Natural killer cell (primary cell): ENCODE measurements around the gene GKN2. TPM values are rescaled to one million over a fixed set of nuclear protein-coding genes. Genes with fewer than 3 reads are reported as not detected.

Source experiments
- ATAC-seq, 3 donors: fragments of 150-1000 bp in 2 of 3; fragments of 200-7000 bp in 1 of 3; cut with Tn5 transposase; 1 replicate in 1 of 3; 2 replicates in 2 of 3; pipeline ENCODE4 v1.10.0; 2021; ENCODE audit warnings: mild to moderate bottlenecking in 2 of 3, moderate library complexity in 2 of 3
- DNase-seq, 2 donors: peaks; one replicate each; pipeline versions ENCODE4 v3.0.0 to v3.0.0-alpha.2; 2013 to 2021; ENCODE audit warnings: mixed read lengths in 1 of 2
- H3K27ac ChIP-seq: one replicate; pipeline ENCODE4 v1.5.1; 2013; ENCODE audit warnings: mild to moderate bottlenecking, low read length
- H3K27me3 ChIP-seq: one replicate; pipeline ENCODE4 v1.6.1; 2013; ENCODE audit warnings: low read length; ENCODE audit not compliant: control insufficient read depth, insufficient read depth
- H3K36me3 ChIP-seq: one replicate; pipeline ENCODE4 v1.6.1; 2013; ENCODE audit warnings: low read length; ENCODE audit not compliant: control insufficient read depth, insufficient read depth
- H3K4me1 ChIP-seq: one replicate; pipeline ENCODE4 v1.6.1; 2013; ENCODE audit warnings: low read length; ENCODE audit not compliant: control insufficient read depth, insufficient read depth
- H3K4me3 ChIP-seq: one replicate; pipeline ENCODE4 v1.5.1; 2013; ENCODE audit warnings: low read length
- H3K9me3 ChIP-seq: one replicate; pipeline ENCODE4 v1.6.1; 2013; ENCODE audit warnings: low read length; ENCODE audit not compliant: control insufficient read depth, insufficient read depth
- H3K27ac Mint-ChIP-seq, 2 donors: one replicate each; pipeline ENCODE4 v1.8.0; 2022; ENCODE audit warnings: mild to moderate bottlenecking in 2 of 2, mixed read lengths in 2 of 2, moderate library complexity in 1 of 2
- H3K27me3 Mint-ChIP-seq, 2 donors: one replicate each; pipeline ENCODE4 v1.8.0; 2022; ENCODE audit warnings: low read depth in 2 of 2, mixed read lengths in 2 of 2
- H3K36me3 Mint-ChIP-seq: one replicate; pipeline ENCODE4 v1.8.0; 2022; ENCODE audit warnings: mixed read lengths
- H3K4me1 Mint-ChIP-seq, 2 donors: one replicate each; pipeline ENCODE4 v1.8.0; 2022; ENCODE audit warnings: mixed read lengths in 2 of 2
- H3K4me3 Mint-ChIP-seq: one replicate; pipeline ENCODE4 v1.8.0; 2022; ENCODE audit warnings: mild to moderate bottlenecking, moderate library complexity, mixed read lengths
- H3K9me3 Mint-ChIP-seq, 2 donors: one replicate each; pipeline ENCODE4 v1.8.0; 2022; ENCODE audit warnings: mixed read lengths in 2 of 2
- WGBS: methylation state at CpG from one replicate; pipeline ENCODE4 v1.1.7; 2013; ENCODE audit warnings: missing lambda C conversion rate; ENCODE audit not compliant: insufficient coverage; 5-methylcytosine and 5-hydroxymethylcytosine counted together
- intact Hi-C: fragments of 100-400 bp; cut with micrococcal nuclease; formaldehyde crosslinking; loops from one replicate; pipeline ENCODE4 v1.14.2; 2022
- total RNA-seq, 4 donors: library from RNA; stranded (reverse); fragments of 120-200 nt in 1 of 4; gene quantifications; one replicate each; pipeline versions ENCODE4 v1.2.3 to v1.2.4, GENCODE V29; 2013 to 2022
- TF ChIP-seq, protein P1 (sequence below): fragments of 200-600 bp; IDR thresholded peaks from one replicate; pipeline ENCODE4 v1.8.0; 2022; ENCODE audit warnings: antibody characterized with exemption

The GKN2 gene
- total RNA-seq, 3 donors from 2014 or later (not counting 1 experiment from before 2014, with no cell fraction given) = not detected

DNA sequence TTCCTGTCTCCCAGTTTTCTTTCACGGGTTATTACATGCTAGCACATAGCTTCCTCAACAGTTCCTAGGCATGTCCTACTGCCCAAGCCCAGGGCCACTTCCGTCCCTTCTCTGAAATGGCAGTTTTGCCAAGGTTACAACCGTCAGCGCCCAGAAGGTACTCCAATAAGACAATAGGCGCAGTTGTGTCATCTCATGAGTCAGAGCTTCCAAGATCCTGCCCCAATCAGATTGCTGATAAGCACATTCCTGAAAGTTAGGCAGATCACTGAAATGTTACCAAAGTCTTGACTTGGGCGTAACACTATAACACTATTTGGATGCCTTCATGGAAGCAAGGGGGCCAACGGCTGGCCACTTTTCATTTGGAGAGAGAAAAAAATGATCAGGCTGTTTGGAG is 34.2 kb downstream of the GKN2 start:
- intact Hi-C loops = loop anchor here (10.0 kb wide), 1 partner anchor 314 kb away; no protein-coding TSS in a partner anchor
- WGBS = 89% methylated on average over 7 of the region's 7 CpGs

DNA sequence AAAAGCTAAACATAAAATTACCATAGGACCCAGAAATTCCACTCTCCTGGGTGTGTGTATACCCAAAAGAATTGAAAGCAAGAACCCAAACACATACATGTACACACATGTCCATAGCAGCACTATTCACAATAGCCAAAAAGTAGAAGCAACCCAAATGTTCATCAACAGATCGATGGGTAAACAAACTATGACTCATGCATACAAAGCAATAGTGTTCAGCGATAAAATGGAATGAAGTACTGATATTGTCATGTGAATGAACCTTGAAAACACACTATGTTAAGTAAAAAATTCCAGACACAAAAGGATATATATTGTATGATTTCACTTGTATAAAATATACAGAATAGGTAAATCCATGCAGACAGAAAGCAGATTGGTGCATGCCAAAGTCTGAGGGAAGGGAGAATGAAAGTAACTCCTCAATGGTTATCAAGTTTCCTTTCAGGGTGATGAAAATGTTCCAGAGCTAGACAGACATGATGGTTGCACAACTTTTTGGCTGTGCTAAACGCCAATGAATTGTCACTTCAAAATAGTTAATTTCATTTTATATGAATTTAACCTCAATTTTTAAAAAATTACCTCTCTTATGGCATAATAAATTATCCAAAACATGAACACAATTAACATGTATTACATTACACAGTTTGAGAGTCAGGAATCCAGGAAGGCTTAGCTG is 35.5 kb downstream of the GKN2 start:
- ATAC-seq (no peak), DNase-seq (no peak)
- H3K4me3 Mint-ChIP-seq = no peak overlapping the region
- TF ChIP-seq, protein P1, sequence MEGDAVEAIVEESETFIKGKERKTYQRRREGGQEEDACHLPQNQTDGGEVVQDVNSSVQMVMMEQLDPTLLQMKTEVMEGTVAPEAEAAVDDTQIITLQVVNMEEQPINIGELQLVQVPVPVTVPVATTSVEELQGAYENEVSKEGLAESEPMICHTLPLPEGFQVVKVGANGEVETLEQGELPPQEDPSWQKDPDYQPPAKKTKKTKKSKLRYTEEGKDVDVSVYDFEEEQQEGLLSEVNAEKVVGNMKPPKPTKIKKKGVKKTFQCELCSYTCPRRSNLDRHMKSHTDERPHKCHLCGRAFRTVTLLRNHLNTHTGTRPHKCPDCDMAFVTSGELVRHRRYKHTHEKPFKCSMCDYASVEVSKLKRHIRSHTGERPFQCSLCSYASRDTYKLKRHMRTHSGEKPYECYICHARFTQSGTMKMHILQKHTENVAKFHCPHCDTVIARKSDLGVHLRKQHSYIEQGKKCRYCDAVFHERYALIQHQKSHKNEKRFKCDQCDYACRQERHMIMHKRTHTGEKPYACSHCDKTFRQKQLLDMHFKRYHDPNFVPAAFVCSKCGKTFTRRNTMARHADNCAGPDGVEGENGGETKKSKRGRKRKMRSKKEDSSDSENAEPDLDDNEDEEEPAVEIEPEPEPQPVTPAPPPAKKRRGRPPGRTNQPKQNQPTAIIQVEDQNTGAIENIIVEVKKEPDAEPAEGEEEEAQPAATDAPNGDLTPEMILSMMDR = no peak
- H3K27me3 Mint-ChIP-seq = peaks cover 0 to 5% of the 10 kb centered on the region in 2 donors
- no peaks in the 10 kb centered on the region for H3K9me3 Mint-ChIP-seq
- no peaks in the 10 kb centered on the region for H3K9me3 ChIP-seq
- H3K4me3 ChIP-seq = no peak overlapping the region
- no peaks in the 10 kb centered on the region for H3K36me3 Mint-ChIP-seq
- intact Hi-C loops = loop anchor here (10.0 kb wide), 1 partner anchor 312 kb away; no protein-coding TSS in a partner anchor
- peaks cover 13% of the 10 kb centered on the region for H3K4me1 ChIP-seq
- H3K27ac ChIP-seq = no peak overlapping the region
- H3K27ac Mint-ChIP-seq = no peak overlapping the region
- WGBS = 63% methylated on average over 1 of the region's 3 CpGs
- no peaks in the 10 kb centered on the region for H3K36me3 ChIP-seq
- no peaks in the 10 kb centered on the region for H3K4me1 Mint-ChIP-seq
- no peaks in the 10 kb centered on the region for H3K27me3 ChIP-seq

More for the DNA sequence above, 34.2 kb downstream of the GKN2 start:
- Histone ChIP-seq H3K27me3 (no peaks in the 10 kb centered on the region), H3K4me3 (no peak overlapping the region), H3K36me3 (no peaks in the 10 kb centered on the region), H3K4me1 (no peaks in the 10 kb centered on the region), H3K9me3 (no peaks in the 10 kb centered on the region), H3K27ac (no peak overlapping the region)
- Mint-ChIP-seq H3K27me3 (peaks cover 0 to 5% of the 10 kb centered on the region in 2 donors), H3K36me3 (no peaks in the 10 kb centered on the region), H3K4me1 (no peaks in the 10 kb centered on the region), H3K4me3 (no peak overlapping the region), H3K9me3 (no peaks in the 10 kb centered on the region), H3K27ac (no peak overlapping the region)
- TF ChIP-seq, protein P1 = no peak
- DNase-seq (no peak), ATAC-seq (no peak)

DNA sequence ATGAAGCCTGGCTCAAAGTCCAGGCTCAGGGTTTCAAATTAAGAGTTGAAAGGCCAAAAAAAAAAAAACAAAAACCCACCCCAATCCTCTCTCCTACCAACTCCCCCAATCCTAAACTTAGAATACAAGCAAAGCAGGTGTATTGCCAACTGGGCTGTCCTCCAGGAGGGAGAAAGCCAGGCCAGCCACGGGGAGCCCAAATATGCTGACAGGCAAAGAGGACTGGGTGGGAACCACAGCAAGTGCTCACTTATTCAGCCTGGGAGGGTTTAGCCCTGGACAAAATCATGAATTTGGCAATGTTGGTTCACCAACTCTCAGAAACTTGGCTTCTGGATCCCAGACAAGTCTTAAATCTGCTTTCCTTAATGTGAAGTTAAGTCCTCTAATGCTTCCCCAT is 36.5 kb downstream of the GKN2 start:
- 91% methylated on average over 1 of the region's 1 CpG for WGBS
- Mint-ChIP-seq H3K27me3 (no peaks in the 10 kb centered on the region), H3K27ac (no peak overlapping the region), H3K9me3 (no peaks in the 10 kb centered on the region), H3K4me1 (no peaks in the 10 kb centered on the region), H3K36me3 (no peaks in the 10 kb centered on the region), H3K4me3 (no peak overlapping the region)
- no peaks in the 10 kb centered on the region for H3K27me3 ChIP-seq
- intact Hi-C loops = loop anchor here (10.0 kb wide), 1 partner anchor 311 kb away; no protein-coding TSS in a partner anchor
- no peak overlapping the region for H3K4me3 ChIP-seq
- no peaks in the 10 kb centered on the region for H3K36me3 ChIP-seq
- H3K9me3 ChIP-seq = no peaks in the 10 kb centered on the region
- peaks cover 20% of the 10 kb centered on the region for H3K4me1 ChIP-seq
- no peak for DNase-seq
- TF ChIP-seq, protein P1 = no peak
- no peak for ATAC-seq
- no peak overlapping the region for H3K27ac ChIP-seq
